Right lobe of liver (tissue), 4 donors: Measurements from ENCODE around the gene KCNQ4.

Experiments used
- POLR2A ChIP-seq: fragments of 450-650 bp; IDR thresholded peaks from one replicate; pipeline ENCODE4 v1.6.1; 2017; ENCODE audit warnings: antibody characterized with exemption, mild to moderate bottlenecking
- TF ChIP-seq, protein P1 (sequence below), 4 donors: fragments of 200-600 bp in 3 of 4; fragments of 450-650 bp in 1 of 4; IDR thresholded peaks; one replicate each; pipeline versions ENCODE4 v1.5.1 to v1.8.0; 2016 to 2022; ENCODE audit warnings: antibody characterized with exemption in 4 of 4, mild to moderate bottlenecking in 2 of 4
- donor health status: DM: no; HTN: no; CAD: no.
- donor health status: DM: no; HTN: no; CAD: no.
- donor health status: DM: no; HTN: yes; CAD: no.

DNA sequence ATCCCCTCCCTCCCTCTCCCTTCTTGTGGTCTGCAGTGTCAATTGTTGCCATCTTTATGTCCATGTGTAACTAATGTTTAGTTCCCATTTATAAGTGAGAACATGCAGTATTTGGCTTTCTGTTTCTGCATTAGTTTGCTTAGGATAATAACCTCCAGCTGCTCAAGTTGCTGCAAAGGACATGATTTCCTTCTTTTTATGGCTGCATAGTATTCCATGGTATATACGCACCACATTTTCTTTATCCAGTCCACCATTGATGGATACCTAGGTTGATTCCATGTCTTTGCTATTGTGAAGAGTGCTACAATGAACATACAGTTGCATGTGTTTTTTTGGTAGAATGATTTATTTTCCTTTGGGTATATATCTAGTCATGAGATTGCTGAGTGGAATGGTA lies 62.3 kb downstream of the KCNQ4 start:
- TF ChIP-seq POLR2A: no peak
- TF ChIP-seq, protein P1, sequence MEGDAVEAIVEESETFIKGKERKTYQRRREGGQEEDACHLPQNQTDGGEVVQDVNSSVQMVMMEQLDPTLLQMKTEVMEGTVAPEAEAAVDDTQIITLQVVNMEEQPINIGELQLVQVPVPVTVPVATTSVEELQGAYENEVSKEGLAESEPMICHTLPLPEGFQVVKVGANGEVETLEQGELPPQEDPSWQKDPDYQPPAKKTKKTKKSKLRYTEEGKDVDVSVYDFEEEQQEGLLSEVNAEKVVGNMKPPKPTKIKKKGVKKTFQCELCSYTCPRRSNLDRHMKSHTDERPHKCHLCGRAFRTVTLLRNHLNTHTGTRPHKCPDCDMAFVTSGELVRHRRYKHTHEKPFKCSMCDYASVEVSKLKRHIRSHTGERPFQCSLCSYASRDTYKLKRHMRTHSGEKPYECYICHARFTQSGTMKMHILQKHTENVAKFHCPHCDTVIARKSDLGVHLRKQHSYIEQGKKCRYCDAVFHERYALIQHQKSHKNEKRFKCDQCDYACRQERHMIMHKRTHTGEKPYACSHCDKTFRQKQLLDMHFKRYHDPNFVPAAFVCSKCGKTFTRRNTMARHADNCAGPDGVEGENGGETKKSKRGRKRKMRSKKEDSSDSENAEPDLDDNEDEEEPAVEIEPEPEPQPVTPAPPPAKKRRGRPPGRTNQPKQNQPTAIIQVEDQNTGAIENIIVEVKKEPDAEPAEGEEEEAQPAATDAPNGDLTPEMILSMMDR (IDR thresholded peaks at IDR 0.05): no peak
